ENCODE results near the gene EID1.
"Not testable (repeated sequence)": the region's sequence is repeated elsewhere in the genome, so short reads cannot be mapped to it uniquely, and the experiment has no call there.

EID1 gene

GRCh38 chr15:48871542-48871941 is 6.4 kb upstream of the EID1 start:
- DNase-seq: no peak

- no peak for DNase-seq
Observed at GRCh38 chr15:48872632-48873031, 5.3 kb upstream of the EID1 start.

DNA sequence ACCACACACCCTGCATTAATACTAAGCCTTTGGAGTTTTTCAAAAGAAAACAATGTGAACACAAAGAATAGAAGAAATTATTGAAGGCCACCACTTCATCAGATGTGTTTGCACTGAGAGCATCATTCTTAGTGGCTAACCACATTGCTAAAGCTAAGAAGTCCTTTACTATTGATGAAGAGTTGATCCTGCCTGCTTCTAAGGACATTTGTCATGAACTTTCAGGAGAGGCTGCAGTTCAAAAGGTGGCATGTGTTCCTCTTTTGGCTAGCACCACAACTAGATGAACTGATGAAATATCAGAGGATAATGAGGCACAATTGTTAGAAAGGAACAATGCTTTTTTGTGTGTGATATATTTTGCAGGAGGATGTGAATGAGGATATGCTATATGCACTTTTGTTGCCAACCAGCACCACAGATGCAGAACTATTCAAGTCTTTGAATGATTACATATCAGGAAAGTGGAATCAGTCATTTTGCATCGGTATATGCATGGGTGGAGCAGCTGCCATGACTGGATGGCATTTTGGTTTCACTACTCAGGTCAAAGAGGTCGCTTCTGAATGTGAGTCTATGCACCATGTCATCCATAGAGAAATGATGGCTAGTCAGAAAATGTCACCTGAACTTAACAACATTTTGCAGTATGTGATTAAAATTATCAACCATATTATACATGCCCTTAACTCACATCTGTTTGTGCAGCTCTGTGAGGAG is 2.5 kb upstream of the EID1 start:
- no peak for DNase-seq

DNA sequence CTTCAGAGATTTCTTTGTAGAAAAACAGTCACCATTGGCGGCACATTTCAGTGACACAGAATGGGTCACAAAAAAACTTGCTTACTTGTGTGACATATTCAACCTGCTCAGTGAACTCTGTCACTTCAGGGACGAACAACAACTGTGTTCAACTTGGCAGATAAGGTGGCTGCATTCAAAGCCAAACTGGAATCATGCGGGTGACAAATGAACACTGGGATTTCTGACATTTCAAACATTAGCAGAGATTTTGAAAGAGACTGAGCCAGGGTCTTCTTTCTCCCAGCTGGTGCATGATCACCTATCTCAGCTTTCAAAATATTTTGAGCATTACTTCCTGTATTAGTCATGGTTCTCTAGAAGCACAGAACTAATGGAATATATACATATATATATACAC is 1.9 kb upstream of the EID1 start:
- DNase-seq: no peak

DNA sequence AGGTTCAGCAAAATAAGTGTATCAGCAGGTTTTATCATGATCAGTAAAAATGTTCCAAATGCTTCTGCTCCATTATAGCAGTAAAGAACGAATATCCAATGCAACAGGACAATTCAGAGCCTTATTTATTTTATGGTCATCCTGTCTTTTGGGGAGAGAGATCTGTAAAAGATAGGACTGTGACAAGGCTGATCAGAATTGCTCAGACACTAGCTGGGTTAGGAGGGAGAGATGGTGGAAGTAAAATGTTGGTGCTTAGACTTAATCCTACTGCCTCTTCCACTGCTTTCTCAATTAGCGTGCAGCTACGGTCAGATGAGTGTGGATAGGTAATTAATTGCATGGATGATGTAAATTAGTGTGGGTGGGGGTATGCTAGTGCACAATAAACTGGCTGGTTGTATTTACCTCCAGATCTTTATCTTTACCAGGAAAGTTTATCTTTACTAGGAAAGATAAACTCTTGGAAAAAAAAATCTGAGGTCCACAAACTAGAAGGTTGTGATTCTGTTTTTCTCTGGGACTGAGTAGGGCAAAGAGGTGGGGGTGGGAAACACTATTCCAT is 2.2 kb downstream of the EID1 start:
- no peak for DNase-seq

- no peak for DNase-seq
Observed at GRCh38 chr15:48883699-48884098, 5.8 kb downstream of the EID1 start.

DNA sequence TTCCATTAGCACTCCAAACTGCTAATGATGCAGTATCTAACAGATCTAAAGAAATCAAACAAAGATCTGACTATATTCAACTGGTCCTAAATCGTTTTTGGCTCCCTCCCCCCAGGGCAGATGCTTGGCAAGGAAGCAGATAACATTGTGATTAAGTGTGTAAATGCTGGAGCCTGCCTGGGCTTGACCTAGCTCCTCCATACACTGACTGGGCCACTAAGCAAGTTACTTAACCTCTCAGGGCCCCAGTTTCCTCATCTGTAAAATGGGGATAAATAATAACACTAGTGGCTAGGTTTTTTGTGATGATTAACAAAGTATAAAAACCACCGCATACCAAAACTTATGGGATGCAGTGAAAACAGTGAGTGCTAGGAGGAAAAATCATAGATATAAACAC is 9.2 kb downstream of the EID1 start:
- no peak for DNase-seq

GRCh38 chr15:48888191-48888590 is 10.3 kb downstream of the EID1 start:
- no peak for DNase-seq

DNA sequence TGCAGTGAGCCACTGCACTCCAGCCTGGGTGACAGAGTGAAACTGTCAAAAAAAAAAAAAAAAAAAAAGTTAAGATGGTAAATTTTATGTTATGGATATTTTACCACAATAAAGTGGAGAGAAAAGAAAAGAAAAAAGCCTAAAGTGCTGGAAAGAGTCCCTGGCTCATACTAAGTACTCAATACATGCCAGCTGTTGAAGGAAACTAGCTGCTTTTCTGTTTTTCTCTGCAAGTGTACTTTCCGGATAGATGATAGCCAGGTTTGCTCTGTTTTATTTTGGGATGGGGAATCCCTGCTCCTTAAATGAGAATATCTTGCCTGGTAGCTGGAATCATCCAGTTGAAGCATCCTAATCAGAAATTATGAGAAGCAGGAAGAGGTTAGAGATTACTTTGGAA is 10.9 kb downstream of the EID1 start:
- no peak for DNase-seq

DNA sequence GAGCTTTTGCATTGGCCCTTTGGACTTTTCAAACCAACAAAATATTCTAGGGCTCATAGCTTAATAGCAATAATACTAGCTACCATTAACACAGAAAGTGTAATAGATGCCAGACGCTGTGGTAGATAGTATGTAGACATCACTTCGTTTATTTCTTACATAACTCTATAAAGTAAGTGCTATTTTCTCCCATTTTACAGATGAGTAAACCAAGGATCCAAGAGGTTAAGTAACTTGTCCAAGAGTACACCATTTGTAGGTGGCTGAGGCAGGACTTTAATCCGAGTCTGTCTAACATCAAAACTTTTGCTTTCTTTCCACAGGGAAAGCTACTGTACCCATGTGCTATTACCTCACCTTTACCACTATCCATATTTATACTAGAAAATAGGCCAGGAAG is 12.0 kb downstream of the EID1 start:
- DNase-seq: no peak

GRCh38 chr15:48890375-48890972 is 12.5 kb downstream of the EID1 start:
- DNase-seq: no peak

DNA sequence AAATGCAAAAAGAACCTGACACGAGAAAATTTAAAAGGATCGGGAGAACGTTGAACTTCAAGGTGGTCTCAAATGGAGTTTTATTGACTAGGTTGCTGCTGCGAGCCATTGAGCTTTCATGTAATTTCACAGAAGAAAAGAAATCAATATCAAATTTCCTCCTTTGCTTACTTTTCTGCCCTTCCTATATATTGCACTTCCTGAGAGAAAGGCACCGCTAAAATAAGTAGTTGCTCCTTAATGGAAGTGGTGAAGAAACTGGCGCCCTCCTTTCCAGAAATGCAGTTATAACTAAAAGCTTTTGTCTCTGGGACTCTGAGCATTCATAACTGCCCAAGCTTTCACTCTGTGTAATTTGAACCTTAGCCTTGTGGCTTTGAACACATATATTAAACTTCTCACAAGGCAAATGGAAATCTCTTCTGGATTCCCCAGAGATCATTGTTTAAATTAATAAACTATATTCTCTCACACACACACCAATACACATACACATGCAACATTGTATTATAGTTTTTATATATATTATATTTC is 13.4 kb downstream of the EID1 start:
- DNase-seq: no peak

GRCh38 chr15:48893311-48893710 is 15.4 kb downstream of the EID1 start:
- no peak for DNase-seq

- no peak for DNase-seq
Observed at GRCh38 chr15:48896869-48897814, 19.2 kb downstream of the EID1 start.

GRCh38 chr15:48898032-48898431 is 20.1 kb downstream of the EID1 start:
- DNase-seq: no peak

DNA sequence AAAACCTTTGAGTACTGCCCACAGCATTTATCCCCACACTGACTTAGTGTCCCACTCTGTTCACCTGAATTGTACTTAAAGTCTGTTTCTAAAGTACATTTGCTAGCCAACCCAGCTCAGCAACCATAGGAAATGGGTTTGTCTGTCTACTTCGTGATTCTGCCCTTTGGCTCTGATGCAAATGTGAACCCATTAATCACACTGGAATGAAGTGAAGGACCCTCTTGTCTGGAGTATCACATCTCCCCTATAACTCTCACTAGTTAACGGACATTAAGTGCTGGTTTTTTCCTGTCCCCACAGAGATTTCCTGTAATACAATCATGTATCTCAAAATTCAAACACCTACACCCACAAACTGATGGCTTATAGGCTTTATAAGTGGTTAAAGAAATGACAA is 20.5 kb downstream of the EID1 start:
- no peak for DNase-seq

- DNase-seq: no peak
Observed at GRCh38 chr15:48899793-48900192, 21.9 kb downstream of the EID1 start.

- no peak for DNase-seq
Observed at GRCh38 chr15:48904758-48905157, 26.8 kb downstream of the EID1 start.

DNA sequence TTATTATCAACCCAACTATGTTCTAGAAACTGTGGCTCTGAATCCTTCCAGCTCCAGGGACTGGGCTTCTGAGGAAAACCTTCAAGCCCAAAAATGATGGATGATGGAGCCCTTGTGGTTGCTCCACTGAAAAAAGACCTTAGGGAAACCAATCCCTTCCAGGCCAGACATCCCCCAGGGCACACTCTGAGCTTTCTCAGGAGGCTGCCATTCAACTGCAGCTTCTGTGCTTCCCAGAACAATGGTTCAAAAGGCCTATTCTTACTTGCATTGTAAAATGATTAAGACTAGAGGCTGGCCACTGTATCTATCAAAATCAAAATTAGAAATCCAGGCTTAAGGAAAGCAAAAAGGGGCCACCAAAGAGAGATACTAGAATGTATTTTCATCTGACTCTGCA is 27.3 kb downstream of the EID1 start:
- no peak for DNase-seq

DNA sequence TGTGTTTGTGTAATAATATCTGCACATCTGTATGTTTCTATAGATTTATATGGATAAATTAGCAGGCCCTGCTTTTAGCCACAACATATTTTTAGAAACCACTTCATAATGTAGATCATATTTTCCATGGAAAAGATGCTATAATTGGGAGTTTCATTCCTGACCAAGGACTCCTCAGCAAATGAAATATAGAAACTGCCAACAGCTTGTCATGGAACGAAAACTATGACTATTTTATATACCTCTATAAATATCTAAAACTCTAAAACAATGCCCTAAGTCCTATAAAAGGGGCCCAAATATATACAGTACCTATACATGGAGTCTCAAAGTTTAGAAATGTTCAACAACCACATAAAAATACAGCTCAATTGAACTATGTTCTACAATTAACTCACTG is 27.9 kb downstream of the EID1 start:
- DNase-seq: no peak

- DNase-seq: not testable (repeated sequence)
Observed at GRCh38 chr15:48909313-48909712, 31.4 kb downstream of the EID1 start.

DNA sequence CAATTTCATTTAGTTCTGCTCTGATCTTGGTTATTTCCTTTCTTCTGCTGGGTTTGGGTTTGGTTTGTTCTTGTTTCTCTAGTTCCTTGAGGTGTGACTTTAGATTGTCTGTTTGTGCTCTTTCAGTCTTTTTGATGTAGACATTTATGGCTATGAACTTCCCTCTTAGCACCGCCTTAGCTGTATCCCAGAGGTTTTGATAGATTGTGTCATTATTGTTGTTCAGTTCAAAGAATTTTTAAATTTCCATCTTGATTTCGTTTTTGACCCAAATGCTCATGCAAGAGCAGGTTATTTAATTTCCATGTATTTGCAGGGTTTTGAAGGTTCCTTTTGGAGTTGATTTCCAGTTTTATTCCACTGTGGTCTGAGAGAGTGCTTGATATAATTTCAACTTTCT is 32.6 kb downstream of the EID1 start:
- not testable (repeated sequence) for DNase-seq

DNA sequence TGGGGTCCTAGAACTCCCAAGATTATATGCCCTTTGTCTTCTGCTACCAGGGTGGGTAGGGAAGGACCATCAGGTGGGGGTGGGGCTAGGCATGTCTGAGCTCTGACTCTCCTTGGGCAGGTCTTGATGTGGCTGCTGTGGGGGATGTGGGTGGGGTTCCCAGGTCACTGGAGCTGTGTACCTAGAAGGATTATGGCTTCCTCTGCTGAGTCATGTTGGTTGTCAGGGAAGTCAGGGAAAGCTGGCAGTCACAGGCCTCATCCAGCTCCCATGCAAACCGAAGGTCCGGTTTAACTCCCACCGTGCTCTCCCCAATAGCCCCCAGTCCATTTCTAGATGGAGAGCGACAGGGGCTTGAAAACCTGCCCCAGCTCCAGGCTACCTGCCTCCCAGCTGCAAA is 35.2 kb downstream of the EID1 start:
- no peak for DNase-seq
